G401 (cell line): ENCODE results near the gene KIF5A. TPM values are rescaled to one million over a fixed set of nuclear protein-coding genes. Genes with fewer than 3 reads are reported as not detected.
"Not testable (repeated sequence)": the region's sequence is repeated elsewhere in the genome, so short reads cannot be mapped to it uniquely, and the experiment has no call there.

Source experiments
- DNase-seq: peaks from one replicate; pipeline ENCODE4 v3.0.0-alpha.2; 2015; ENCODE audit warnings: low spot score
- in situ Hi-C: cut with HindIII; loops from 2 replicates; pipeline ENCODE4 v1.10.0; 2016; ENCODE audit warnings: low sequenced_read_pairs, mixed read lengths
- total RNA-seq: library from RNA; depleted of rRNA; stranded (reverse); fragments of >200 nt; shearing (Covaris generic); gene quantifications from 2 replicates; pipeline ENCODE4 v1.2.3, GENCODE V29; 2014

Gene KIF5A
- total RNA-seq, 1 experiment from 2014 or later, result not detected

DNA sequence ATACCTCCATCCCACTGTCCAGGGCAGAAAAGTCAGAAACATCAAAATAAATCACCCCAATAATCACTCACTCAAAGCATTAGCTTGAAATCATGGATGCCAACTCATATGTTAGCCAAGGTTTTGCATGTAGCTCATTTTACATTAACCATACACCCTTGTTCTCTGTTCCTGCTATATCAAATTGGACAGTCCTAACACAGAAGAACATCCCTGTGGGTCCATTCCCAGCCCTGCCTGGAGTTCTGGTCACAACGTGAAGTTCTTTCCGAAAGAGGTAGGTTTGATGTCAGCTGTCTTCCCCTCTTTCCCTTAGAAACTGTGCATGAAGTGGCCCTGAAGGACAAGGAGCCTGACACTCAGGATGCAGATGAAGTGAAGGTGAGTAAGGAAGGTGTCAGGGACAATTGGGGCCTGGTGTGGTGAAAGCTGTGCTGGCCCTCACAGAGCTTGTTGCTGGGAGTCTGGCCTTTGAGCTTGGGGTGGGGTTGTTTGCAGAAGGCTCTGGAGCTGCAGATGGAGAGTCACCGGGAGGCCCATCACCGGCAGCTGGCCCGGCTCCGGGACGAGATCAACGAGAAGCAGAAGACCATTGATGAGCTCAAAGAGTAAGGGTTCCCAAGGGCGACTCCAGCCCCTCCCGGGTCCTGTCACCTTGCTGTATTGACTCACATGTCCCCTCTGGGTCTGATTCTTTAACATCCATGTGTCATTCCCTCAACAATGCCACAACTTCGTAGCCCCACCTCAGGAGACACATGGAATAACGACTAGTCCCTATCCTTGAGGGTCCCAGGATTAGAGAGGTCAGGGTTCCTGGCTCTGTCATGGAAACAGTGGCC lies 26.1 kb downstream of the KIF5A start:
- in situ Hi-C loops, result no loop called here
- no peak for DNase-seq

DNA sequence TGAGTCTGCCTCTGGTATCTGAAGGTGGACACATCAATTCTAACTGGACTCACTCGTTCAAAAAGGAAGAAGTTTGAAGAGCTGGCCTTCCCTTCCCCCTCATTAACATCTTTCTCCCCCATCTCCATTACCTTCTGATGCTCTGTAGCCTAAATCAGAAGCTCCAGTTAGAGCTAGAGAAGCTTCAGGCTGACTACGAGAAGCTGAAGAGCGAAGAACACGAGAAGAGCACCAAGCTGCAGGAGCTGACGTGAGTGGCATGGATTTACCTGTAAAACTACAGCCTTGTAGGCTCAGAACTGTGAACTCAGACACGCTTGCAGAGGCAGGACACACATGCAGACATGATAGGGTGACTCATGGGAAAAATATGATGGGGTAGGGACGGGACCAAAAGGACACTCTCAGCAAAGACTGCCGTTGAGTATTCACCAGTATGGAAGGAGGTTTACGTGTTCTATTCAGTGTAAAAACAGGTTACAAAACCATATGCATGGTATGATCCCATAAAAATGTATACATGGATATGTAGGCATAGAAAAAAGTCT lies 26.8 kb downstream of the KIF5A start:
- in situ Hi-C loops, result no loop called here

DNA sequence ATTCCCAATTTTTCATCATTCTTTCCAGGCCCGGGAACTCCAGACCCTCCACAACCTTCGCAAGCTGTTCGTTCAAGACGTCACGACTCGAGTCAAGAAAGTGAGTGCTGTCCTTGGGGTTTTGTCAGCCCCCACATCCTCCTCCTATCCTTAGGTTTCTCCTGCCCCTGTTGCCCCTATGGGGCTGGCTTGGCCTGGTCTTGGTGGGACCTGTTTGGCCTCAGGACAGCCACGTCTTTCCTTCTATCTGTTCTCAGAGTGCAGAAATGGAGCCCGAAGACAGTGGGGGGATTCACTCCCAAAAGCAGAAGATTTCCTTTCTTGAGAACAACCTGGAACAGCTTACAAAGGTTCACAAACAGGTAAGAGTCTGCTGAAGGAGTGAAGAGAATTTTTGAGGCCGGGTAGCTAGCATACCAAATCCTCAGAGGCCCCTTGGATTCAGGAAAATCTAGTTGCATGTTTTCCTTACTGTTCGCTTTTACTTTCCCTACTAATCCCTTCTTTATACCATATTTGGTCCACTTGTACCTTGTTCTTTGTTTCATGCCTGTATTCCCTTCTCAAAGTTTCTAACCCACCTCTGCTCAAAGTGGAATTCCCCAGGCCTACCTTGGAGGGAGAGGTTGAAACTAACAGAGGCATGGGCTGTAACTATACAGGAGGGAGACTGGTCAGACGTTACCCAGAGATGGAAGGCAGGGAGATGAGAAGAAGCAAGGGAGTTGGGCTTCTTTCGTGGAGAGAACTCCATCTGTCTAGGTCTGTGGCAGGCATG lies 28.3 kb downstream of the KIF5A start:
- in situ Hi-C loops, result no loop called here
- no peak for DNase-seq

More for the DNA sequence above, 26.8 kb downstream of the KIF5A start:
- DNase-seq, result no peak

DNA sequence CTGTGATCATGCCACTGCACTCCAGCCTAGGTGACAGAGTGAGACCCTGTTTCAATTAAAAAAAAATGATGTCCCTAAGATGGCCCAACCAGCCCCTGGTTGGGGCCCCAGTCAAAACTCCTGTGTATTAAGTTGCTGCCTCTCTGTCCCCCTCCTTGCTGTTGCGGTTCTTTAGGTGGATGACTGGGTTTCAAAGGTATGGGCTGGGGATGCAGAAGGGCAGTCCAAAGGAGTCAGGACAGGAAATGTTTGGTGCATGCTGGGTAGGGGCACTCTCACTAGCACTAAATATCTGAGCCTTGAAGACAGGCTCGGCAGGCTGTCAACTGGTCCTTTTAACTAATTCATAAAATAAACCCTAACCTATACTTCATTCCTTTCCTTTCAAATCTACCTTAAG lies 29.2 kb downstream of the KIF5A start:
- no peak for DNase-seq
- in situ Hi-C loops, result no loop called here

DNA sequence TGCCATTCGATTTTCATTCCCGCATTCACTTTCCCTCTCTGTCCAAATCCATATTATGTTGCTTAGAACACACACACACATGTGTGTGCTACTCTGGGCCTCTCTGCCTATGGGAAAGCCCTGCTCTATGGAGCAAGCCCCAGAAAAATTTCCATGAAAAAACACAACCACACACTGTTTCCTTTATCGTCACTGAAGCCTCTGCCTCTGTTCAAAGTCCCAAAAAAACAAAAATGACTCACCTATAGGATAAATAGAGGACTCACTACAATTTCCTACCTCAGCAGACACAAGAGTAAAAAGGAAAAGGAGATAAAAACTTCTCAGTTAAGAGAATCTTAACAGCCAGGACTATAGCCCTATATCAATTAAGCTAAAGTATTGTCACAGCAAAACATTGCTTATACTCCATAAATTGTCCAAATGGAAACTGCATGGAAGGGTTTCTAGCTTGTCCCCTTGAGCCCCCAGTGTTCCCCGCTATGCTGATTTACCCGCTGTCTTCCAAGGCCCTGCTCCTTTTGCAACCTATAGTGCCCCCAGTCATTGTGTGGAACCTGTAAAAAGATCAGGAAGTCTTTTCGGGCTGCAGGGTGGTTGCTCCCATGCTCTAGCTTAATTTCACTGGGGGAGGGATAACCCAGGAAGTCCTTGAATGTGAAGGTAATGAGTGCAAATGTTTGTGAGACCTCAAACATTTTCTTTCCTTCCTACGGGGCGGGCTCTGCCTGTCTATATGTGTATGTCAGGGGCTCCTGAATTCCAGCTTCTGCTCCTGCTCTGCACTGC lies 30.0 kb downstream of the KIF5A start:
- DNase-seq, result no peak
- in situ Hi-C loops, result no loop called here

DNA sequence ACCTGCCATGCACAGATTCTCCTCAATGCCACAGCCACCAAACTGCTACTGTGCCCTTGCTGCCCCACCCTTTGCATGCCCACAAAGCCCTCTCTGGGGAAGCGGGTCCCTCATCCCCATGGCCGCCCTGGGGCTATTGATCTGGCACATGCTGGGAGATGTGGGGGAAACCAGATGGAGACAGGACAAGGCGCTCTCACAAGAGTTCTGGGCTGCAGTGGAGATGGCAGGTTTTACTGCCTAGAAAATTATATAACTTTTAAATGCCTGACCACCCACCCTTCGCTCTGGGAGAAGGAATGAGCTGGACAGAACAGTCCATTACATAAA lies 30.6 kb downstream of the KIF5A start:
- DNase-seq, result no peak
- in situ Hi-C loops, result no loop called here

DNA sequence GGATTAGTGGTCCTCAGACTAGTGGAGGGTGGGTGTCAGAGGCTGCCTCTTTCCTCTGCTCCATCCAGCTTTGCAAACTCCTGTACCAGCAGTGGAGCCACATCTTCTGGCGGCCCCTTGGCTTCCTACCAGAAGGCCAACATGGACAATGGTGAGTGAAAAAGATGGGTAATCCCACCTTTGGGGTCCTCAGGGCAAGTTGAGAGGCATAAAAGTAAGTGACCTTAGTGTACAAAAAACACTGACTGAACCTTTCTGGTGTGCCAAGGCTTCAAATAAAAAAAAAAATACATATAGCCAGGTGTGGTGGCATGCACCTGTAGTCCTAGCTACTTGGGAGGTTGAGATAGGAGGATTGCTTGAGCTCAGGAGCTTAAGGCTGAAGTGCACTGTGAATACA lies 32.0 kb downstream of the KIF5A start:
- in situ Hi-C loops, result no loop called here
- no peak for DNase-seq

DNA sequence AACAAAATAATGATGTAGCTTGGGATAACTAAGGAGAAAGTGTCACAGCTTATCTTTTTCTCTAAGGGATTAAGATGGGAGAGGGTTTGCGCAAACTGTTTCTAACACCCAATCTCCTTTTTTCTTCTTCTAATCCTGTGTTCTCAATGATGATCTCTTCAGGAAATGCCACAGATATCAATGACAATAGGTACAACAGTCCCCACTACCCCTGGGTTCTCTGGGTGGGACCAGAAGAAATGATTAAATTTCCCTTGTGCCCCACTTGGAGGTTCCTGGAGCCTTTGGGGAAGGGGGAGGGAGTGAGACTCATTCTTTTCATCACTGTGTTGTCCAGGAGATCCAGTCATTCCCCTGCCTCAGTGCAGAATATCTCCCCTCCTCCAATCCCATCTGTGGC lies 32.6 kb downstream of the KIF5A start:
- DNase-seq, result no peak
- in situ Hi-C loops, result no loop called here

DNA sequence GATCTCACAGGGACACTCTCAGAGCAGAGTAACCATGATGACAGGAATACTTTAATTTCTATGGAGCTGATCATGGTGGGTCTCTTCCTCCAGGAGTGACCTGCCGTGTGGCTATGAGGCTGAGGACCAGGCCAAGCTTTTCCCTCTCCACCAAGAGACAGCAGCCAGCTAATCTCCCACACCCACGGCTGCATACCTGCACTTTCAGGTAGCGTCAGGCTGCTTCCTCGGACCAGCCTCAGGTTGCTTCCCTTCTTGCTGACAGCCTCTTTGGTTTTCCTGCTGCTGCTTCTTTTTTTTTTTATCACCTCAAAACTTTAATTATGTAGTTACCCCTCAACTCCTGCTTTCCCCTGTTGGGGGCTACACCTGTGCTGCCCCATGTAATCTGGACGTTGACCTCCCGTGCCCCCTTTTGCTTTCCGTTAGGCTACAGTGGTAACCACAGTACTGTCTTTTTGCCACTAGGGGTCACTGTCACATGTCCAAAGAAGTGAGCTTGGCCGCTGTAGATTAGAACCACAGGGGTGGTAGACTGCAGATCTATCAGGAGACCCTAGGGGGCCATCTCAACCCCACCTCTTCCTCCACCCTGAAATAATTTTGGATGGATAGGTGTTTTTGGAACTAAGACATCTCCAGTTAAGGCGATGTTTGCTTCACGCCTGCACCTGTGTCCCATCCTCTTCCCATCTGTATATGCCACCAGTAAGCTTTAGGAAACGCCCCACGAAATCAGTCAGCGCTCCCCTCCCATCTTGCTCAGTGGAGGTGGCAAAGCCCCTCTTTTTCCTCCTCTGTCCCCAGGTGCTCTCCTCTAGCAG lies 33.4 kb downstream of the KIF5A start:
- in situ Hi-C loops, result no loop called here
- DNase-seq, result peak; percentile 86

DNA sequence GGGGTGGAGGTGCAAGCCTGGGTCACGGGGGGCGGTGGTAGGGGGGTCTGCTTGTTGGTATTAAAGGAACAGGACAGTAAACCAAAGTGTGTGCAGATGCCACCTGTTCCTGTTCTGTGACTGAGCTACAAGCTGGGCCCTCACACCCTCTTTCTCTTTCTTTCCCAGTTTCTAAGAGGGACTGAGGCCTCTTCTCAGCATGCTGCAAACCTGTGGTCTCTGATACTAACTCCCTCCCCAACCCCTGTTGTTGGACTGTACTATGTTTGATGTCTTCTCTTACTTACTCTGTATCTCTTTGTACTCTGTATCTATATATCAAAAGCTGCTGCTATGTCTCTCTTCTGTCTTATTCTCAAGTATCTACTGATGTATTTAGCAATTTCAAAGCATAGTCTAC lies 34.2 kb downstream of the KIF5A start:
- no peak for DNase-seq
- in situ Hi-C loops, result no loop called here

DNA sequence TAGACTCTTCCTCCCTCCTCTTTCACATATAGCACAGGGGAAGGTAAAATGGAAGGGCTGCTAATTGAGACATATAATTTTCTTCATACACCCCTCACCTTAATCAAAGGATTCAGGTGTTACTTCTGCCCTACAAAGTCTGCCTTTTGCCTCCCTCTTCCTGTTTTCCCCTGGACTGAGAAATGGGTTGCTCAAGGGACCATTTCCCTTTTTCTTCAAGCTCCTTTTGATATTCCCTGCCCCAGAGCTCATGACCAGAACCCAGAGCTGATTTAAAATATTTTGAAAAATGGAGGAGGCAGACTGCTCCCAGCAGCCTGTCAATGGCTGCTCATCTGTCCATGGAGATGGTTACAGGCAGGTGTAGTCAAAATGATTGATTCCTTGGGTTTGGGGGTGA lies 34.8 kb downstream of the KIF5A start:
- no peak for DNase-seq
- in situ Hi-C loops, result no loop called here

DNA sequence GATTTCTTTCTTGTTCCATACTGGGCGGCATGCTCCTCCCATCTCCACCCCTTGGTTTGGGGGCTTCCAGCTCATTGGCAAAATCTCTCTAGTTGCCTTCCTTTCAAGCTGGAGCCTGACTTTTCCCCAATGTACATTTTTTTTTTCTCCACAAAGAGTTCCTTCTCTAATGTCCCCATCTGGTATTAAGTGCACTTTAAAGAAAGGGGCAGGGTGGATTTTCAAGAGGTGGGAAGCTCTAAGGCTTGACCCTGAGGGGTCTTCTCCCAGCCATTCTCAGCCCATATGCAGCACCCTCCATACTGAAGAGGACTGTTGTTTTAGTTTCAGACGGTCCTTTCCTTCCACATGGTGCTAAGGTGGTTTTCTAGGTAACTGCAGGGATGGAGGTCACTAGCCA lies 35.3 kb downstream of the KIF5A start:
- in situ Hi-C loops, result no loop called here
- DNase-seq, result no peak

DNA sequence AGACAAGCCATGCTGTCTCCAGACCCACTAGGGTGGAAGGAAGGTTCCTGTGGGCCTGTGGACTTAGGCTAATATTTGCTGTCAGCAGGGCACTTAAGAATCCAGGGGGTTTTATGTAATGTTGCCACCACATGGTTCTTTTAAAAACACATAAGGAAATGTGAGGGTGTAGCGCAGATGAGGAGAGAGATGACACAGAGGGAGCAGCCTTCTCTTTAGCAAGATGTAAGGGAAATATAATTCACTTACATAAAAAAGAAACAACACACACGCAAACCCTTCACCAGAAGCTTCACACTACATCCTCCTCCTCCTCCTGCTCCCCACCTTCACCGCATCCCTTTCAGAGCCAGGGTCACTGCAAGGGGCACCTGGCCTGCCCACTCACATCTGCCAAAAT lies 36.3 kb downstream of the KIF5A start:
- in situ Hi-C loops, result no loop called here
- DNase-seq, result no peak

DNA sequence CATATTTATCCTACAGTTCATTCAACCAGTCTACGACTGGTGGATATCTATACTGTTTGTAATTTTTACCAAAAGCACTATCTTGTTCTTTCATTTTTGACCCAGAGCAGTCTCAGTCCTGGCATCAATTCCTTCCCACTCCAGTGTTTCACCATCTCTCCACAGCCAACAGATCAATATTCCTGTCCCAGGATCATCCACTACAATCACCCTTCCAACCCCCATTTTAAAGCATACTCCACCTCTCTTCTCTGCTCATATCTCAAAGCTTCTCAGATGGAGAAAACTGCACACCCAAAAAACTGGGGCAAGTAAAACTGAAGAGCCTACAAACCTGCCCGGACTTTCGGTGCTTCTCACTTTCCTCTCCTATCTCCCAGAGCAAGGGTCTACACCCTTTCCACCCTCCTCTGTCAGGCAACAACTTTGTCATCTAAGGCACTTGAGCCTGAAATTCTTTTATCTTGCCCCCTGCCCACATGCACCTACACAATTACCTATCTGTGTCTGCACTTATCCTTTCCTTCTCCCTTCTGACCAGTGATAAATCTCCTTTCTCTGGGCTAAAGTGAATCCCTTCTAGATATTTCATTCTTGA lies 37.1 kb downstream of the KIF5A start:
- in situ Hi-C loops, result no loop called here
- DNase-seq, result no peak

DNA sequence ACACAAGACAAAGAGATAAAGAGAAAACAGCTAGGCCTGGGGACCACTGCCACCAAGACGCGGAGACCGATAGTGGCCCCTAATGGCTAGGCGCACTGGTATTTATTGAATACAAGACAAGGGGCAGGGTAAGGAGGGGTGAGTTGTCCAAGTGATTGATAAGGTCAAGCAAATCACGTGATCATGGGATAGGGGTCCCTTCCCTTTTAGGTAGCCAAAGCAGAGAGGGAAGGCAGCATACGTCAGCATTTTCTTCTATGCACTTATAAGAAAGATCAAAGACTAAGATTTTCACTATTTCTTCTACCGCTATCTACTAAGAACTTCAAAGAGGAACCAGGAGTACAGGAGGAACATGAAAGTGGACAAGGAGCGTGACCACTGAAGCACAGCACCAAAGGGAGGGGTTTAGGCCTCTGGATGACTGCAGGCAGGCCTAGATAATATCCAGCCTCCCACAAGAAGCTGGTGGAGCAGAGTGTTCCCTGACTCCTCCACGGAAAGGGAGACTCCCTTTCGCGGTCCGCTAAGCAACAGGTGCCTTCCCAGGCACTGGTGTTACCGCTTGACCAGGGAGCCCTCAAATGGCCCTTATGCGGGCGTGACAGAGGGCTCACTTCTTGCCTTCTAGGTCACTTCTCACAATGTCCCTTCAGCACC lies 39.2 kb downstream of the KIF5A start:
- in situ Hi-C loops, DNase-seq: not testable (repeated sequence)

DNA sequence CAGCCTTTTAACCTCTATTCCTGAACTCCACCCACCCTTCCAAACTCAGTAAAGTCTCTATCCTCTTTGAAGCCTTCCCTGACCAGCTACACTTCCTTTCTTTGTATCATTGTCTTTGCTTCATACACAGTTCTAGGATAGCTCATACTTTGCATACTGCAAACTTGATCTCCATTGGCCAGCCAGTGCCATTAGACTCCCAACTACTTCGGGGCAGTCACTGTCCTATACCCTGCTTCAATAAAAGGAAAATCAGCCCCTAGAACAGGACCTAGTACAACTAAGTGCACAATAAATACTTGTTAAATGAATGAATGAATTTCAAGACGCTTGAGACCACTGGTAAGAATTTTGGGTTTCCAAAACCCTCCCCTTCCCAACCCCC lies 40.6 kb downstream of the KIF5A start:
- in situ Hi-C loops, result no loop called here

DNA sequence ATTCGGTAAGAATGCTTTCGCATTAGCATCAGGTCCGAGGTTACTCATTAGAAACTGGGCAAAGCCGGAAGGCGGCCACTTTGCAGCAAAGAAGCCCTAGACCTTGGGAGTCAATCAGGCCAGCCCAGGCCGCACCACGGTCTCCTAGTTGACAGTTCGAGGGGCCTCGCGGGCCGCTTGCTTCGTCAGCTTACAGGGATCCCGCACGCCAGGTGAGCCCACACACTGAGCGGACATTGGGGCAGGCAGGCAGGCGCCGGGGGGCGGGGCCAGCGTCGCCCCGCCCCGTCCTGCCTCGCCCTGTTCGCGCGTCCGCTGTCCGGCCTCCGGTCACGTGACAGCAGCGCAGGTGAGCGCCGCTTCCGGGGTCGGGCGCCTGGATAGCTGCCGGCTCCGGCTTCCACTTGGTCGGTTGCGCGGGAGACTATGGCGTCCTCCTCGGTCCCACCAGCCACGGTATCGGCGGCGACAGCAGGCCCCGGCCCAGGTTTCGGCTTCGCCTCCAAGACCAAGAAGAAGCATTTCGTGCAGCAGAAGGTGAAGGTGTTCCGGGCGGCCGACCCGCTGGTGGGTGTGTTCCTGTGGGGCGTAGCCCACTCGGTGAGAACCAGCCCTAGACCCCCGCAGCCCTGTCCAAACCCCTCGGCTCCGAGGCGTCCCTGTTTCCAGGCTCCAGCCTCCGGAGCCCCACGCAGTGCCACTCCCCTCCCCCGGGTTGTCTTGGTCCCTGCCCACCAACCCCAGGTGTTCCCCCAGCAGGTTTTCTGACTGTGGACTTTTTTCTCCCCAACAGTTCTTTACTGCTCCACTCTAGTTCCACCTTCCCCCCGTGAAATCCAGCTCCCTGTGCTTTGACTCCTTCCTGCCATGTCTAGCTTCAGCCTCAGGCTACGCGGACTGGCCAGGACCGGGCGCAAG lies 41.3 kb downstream of the KIF5A start, which contains the start of gene PIP4K2C:
TSS of gene PIP4K2C (plus strand) at position 329 of the 918 bp plus-strand sequence. CDS start at position 427, 98 bp downstream.
- peak; percentile 86 for DNase-seq
- in situ Hi-C loops, result no loop called here

More for the DNA sequence above, 40.6 kb downstream of the KIF5A start:
- no peak for DNase-seq
